ENCODE measurements around the gene GATA3. TPM values are rescaled to one million over a fixed set of nuclear protein-coding genes. Genes with fewer than 3 reads are reported as not detected.

The GATA3 gene
- total RNA-seq, 1 experiment from 2014 or later: 5.9 TPM

- no peak overlapping the region for H3K4me3 ChIP-seq (ENCODE audit: low read depth in 2 of 2, low read length in 2 of 2)
- ChIA-PET CTCF (no interaction called here), POLR2A (no interaction called here)
- H3K27ac ChIP-seq (ENCODE audit: low read length): no peak overlapping the region
- no peaks in the 10 kb centered on the region for H3K4me1 ChIP-seq (ENCODE audit: control insufficient read depth, insufficient read depth, low read length)
- H3K27me3 ChIP-seq (ENCODE audit: control insufficient read depth, insufficient read depth, low read length): no peaks in the 10 kb centered on the region
- H3K9me3 ChIP-seq (ENCODE audit: control insufficient read depth, insufficient read depth, low read depth, low read length): no peaks in the 10 kb centered on the region
- TF ChIP-seq REST (IDR thresholded peaks at IDR 0.05; ENCODE audit: insufficient read depth in 1 of 2, low read depth in 2 of 2, low read length in 1 of 2): no peak
- no peak for TF ChIP-seq TCF7L2 (IDR thresholded peaks at IDR 0.05; ENCODE audit: low read depth, low read length)
- TF ChIP-seq SIN3A (IDR thresholded peaks at IDR 0.05; ENCODE audit: borderline replicate concordance, insufficient read depth, low read depth, low read length): no peak
- no peak for TF ChIP-seq POLR2AphosphoS5 (IDR thresholded peaks at IDR 0.05; ENCODE audit: low read depth, low read length)
- no peak for TF ChIP-seq CTCF (IDR thresholded peaks at IDR 0.05)
- BruUV-seq (replicated peaks): no TSS peak
- in situ Hi-C loops (cut with HindIII; ENCODE audit: low pct_unique_long_range_greater_than_20kb, low sequenced_read_pairs) (no loop called here), intact Hi-C loops (cut with micrococcal nuclease; ENCODE audit: unreplicated experiment) (no loop called here)
- DNase-seq (ENCODE audit: low read depth, low spot score) (no peak), ATAC-seq (no peak)
- H3K36me3 ChIP-seq (ENCODE audit: control insufficient read depth, insufficient read depth, low read length): no peaks in the 10 kb centered on the region
These were observed 18.6 kb upstream of the GATA3 start for GRCh38 chr10:8035641-8036470.

- intact Hi-C loops (cut with micrococcal nuclease; ENCODE audit: unreplicated experiment): no loop called here
- Histone ChIP-seq H3K4me1 (ENCODE audit: control insufficient read depth, insufficient read depth, low read length) (no peaks in the 10 kb centered on the region), H3K36me3 (ENCODE audit: control insufficient read depth, insufficient read depth, low read length) (no peaks in the 10 kb centered on the region), H3K9me3 (ENCODE audit: control insufficient read depth, insufficient read depth, low read depth, low read length) (no peaks in the 10 kb centered on the region), H3K27ac (ENCODE audit: low read length) (no peak overlapping the region), H3K27me3 (ENCODE audit: control insufficient read depth, insufficient read depth, low read length) (no peaks in the 10 kb centered on the region; the same call in 1 of the 2 replicates), H3K4me3 (ENCODE audit: low read depth in 2 of 2, low read length in 2 of 2) (no peak overlapping the region)
- DNase-seq (ENCODE audit: low read depth, low spot score) (no peak), ATAC-seq (no peak)
- CTCF ChIA-PET: interaction anchor here (0.6 kb wide), 1 partner anchor 834 kb away, joined by 3 read pairs; no protein-coding TSS in a partner anchor
- in situ Hi-C loops (cut with HindIII; ENCODE audit: low pct_unique_long_range_greater_than_20kb, low sequenced_read_pairs): no loop called here
- TF ChIP-seq CTCF (IDR thresholded peaks at IDR 0.05) (no peak), POLR2AphosphoS5 (IDR thresholded peaks at IDR 0.05; ENCODE audit: low read depth, low read length) (no peak), TCF7L2 (IDR thresholded peaks at IDR 0.05; ENCODE audit: low read depth, low read length) (no peak), REST (IDR thresholded peaks at IDR 0.05; ENCODE audit: insufficient read depth in 1 of 2, low read depth in 2 of 2, low read length in 1 of 2) (no peak), SIN3A (IDR thresholded peaks at IDR 0.05; ENCODE audit: borderline replicate concordance, insufficient read depth, low read depth, low read length) (no peak)
- POLR2A ChIA-PET: interaction anchor here (0.6 to 0.7 kb wide), 2 partner anchors 16 to 164 kb away, joined by 5 to 7 read pairs; no protein-coding TSS in a partner anchor
- BruUV-seq (replicated peaks): no TSS peak
These were observed 17.8 kb upstream of the GATA3 start for GRCh38 chr10:8036506-8037198.
